ENCODE data around the gene C16orf96. TPM values are rescaled to one million over a fixed set of nuclear protein-coding genes. Genes with fewer than 3 reads are reported as not detected.

Gene C16orf96
- total RNA-seq, 2 experiments from 2014 or later = 0.14 TPM; not detected in 1

GRCh38 chr16:4578961-4579530, 22.9 kb downstream of the C16orf96 start:
- Mint-ChIP-seq H3K36me3 (no peaks in the 10 kb centered on the region), H3K4me1 (peaks cover 10% of the 10 kb centered on the region), H3K27me3 (no peaks in the 10 kb centered on the region), H3K4me3 (no peak overlapping the region), H3K27ac (no peak overlapping the region), H3K9me3 (ENCODE audit: low read depth) (no peaks in the 10 kb centered on the region)
- ATAC-seq = no peak
- DNase-seq = no peak
- CTCF ChIA-PET = interaction anchor here (0.8 kb wide), 1 partner anchor 12 kb away, joined by 3 read pairs; no protein-coding TSS in a partner anchor

DNA sequence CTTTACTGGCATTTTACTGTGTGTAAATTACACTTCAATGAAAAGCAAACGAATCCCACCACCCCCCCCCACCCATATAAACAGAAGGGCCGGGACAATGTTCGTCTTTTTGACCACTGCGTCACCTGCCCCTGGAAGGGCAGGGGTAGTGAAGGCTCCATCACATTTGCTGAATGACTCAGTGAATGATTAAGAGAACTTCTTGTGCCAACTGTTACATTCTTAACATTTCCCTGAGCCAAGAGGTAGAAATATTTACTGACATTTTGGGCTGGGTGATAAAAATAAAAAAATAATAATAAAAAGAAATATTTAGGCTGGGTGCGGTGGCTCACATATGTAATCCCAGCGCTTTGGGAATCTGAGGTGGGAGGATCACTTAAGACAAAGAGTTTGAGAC, 24.1 kb downstream of the C16orf96 start:
- ATAC-seq (no peak), DNase-seq (no peak)
- Mint-ChIP-seq H3K27ac (no peak overlapping the region), H3K4me1 (no peaks in the 10 kb centered on the region), H3K27me3 (no peaks in the 10 kb centered on the region), H3K36me3 (no peaks in the 10 kb centered on the region), H3K4me3 (no peak overlapping the region), H3K9me3 (ENCODE audit: low read depth) (no peaks in the 10 kb centered on the region)
- CTCF ChIA-PET = no interaction called here

- Mint-ChIP-seq H3K27ac (no peak overlapping the region), H3K4me1 (peaks cover 3% of the 10 kb centered on the region), H3K27me3 (peaks cover 13% of the 10 kb centered on the region), H3K4me3 (no peak overlapping the region), H3K36me3 (peaks cover 2% of the 10 kb centered on the region), H3K9me3 (ENCODE audit: low read depth) (peaks cover 3% of the 10 kb centered on the region)
- DNase-seq (no peak), ATAC-seq (no peak)
- CTCF ChIA-PET = interaction anchor here (1.4 to 2.3 kb wide), 2 partner anchors 12 to 14 kb away, joined by 4 to 7 read pairs; no protein-coding TSS in a partner anchor
These were observed 27.8 kb downstream of the C16orf96 start for GRCh38 chr16:4583906-4584305.

GRCh38 chr16:4586291-4586690, 30.2 kb downstream of the C16orf96 start:
- DNase-seq (no peak), ATAC-seq (no peak)
- H3K4me1 Mint-ChIP-seq = peaks cover 3% of the 10 kb centered on the region
- H3K9me3 Mint-ChIP-seq (ENCODE audit: low read depth) = peaks cover 3% of the 10 kb centered on the region
- peaks cover 13% of the 10 kb centered on the region for H3K27me3 Mint-ChIP-seq
- H3K36me3 Mint-ChIP-seq = peaks cover 2% of the 10 kb centered on the region
- no peak overlapping the region for H3K27ac Mint-ChIP-seq
- CTCF ChIA-PET = interaction anchor here (0.7 to 2.5 kb wide), 19 partner anchors 9 to 177 kb away, joined by 3 to 31 read pairs (median 4); partner anchors contain the start of gene NMRAL1
- H3K4me3 Mint-ChIP-seq = no peak overlapping the region

DNA sequence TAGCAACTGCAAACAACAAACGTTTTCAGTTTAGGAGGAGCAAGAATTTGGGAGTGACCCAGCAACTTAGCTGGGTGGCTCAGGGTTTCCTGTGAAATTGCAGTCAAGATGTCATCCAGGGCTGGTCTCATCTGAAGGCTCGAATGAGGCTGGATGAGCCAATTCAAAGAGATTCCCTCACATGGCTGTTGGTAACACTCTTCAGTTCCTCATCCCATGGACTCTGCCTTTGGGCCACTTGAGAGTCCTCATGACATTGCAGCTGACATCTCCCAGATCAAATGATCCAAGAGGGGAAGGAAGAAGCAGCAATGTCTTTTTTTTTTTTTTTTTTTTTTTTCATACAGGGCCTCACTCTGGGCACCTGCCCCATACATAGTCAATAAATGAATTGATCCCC, 32.2 kb downstream of the C16orf96 start:
- CTCF ChIA-PET = interaction anchor here (1.3 kb wide), 1 partner anchor 83 kb away, joined by 3 read pairs; no protein-coding TSS in a partner anchor

DNA sequence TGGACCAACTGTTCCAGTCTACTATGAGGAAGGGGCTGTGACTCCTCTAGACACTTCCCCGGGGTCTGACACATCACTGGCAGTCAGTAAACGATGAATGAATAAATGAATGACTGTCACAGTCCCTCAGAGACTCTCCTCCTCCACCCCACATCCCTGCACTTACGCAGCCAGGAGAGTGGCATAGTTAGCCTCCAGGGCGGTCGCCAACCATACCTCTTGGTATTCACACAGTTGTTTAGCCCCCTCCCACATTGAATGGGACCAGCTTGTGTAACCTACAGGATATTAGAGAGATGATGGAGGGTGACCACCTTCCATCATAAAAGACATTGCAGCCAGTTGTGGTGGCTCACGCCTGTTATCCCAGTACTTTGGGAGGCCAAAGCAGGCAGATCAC, 32.8 kb downstream of the C16orf96 start:
- CTCF ChIA-PET = no interaction called here
- Mint-ChIP-seq H3K9me3 (ENCODE audit: low read depth) (peaks cover 3% of the 10 kb centered on the region), H3K36me3 (peaks cover 2% of the 10 kb centered on the region), H3K4me3 (no peak overlapping the region), H3K4me1 (peaks cover 3% of the 10 kb centered on the region), H3K27me3 (peaks cover 13% of the 10 kb centered on the region), H3K27ac (no peak overlapping the region)
- no peak for DNase-seq
- no peak for ATAC-seq

More for the DNA sequence above, 32.2 kb downstream of the C16orf96 start:
- peaks cover 3% of the 10 kb centered on the region for H3K9me3 Mint-ChIP-seq (ENCODE audit: low read depth)
- H3K27ac Mint-ChIP-seq = no peak overlapping the region
- DNase-seq (no peak), ATAC-seq (no peak)
- H3K4me3 Mint-ChIP-seq = no peak overlapping the region
- H3K36me3 Mint-ChIP-seq = peaks cover 2% of the 10 kb centered on the region
- peaks cover 3% of the 10 kb centered on the region for H3K4me1 Mint-ChIP-seq
- peaks cover 13% of the 10 kb centered on the region for H3K27me3 Mint-ChIP-seq

DNA sequence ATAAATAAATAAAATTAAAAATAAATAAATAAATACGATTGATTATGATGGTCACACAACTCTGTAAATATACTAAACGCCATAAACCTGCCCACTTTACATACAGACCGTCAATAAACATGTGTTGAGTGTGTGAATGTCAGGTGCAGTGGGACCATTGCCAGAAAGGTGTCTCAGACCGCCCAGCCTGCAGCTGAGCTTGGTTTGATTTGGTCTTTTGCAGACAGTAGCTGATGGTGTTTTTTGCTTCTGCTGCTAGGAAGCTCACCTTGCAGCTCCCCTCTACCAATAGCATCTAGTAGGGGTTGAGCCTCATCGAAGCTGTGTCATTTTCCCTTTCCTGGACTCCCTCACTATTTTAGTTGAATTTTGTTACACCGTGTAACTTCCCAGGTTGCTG, 35.1 kb downstream of the C16orf96 start:
- Mint-ChIP-seq H3K9me3 (ENCODE audit: low read depth) (peaks cover 3% of the 10 kb centered on the region), H3K27me3 (peaks cover 7% of the 10 kb centered on the region), H3K4me1 (no peaks in the 10 kb centered on the region), H3K27ac (no peak overlapping the region), H3K4me3 (no peak overlapping the region), H3K36me3 (peaks cover 2% of the 10 kb centered on the region)
- no peak for DNase-seq
- no peak for ATAC-seq
- CTCF ChIA-PET = interaction anchor here (0.9 kb wide), 1 partner anchor 10 kb away, joined by 3 read pairs; no protein-coding TSS in a partner anchor

DNA sequence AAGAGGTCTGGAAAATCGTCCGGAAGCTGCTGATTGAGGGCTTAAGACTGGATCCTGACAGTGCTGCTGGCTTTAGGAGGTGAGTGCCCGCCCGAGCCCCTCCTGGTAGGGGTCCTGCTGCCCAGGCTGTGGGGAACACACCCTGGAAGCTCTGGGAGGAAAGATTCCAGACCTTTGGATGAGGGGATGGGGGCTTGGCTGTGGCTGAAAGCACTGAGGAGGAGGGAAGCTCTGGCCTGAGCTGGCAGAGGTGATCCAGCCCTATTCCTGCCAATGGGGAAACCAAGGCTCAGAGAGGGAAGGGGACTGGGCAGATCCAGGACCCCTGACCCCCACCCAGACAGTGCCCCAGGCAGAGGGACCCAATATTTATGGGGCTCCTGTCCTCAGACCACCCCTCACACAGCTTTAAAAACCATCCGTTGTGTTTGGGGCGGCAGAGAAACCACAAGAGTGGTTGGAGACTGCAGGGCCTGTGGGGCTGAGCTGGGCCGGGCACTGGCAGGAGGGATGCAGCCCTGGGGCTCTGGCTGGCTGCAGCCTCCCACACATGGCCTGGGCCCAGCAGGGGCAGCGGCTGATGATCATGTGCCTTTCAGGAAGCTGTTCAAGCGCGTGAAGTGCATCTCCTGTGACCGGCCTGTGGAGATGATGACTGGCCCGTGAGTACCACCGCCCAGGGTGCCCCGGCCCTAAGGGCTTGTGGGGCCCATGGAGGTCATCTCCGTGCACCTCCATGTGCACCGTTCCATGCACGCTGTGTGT, 35.7 kb downstream of the C16orf96 start:
- CTCF ChIA-PET = interaction anchor here (0.9 kb wide), 1 partner anchor 11 kb away, joined by 3 read pairs; no protein-coding TSS in a partner anchor
- no peak for DNase-seq
- Mint-ChIP-seq H3K4me1 (no peaks in the 10 kb centered on the region), H3K9me3 (ENCODE audit: low read depth) (peaks cover 3% of the 10 kb centered on the region), H3K27me3 (peaks cover 3% of the 10 kb centered on the region), H3K36me3 (peaks cover 2% of the 10 kb centered on the region), H3K27ac (no peak overlapping the region), H3K4me3 (no peak overlapping the region)
- ATAC-seq = no peak

GRCh38 chr16:4593086-4593485, 36.9 kb downstream of the C16orf96 start:
- ATAC-seq (no peak), DNase-seq (no peak)
- Mint-ChIP-seq H3K36me3 (peaks cover 1% of the 10 kb centered on the region), H3K4me3 (no peak overlapping the region), H3K27ac (no peak overlapping the region), H3K9me3 (ENCODE audit: low read depth) (peaks cover 2% of the 10 kb centered on the region), H3K4me1 (no peaks in the 10 kb centered on the region), H3K27me3 (peaks cover 3% of the 10 kb centered on the region)
- CTCF ChIA-PET = no interaction called here

DNA sequence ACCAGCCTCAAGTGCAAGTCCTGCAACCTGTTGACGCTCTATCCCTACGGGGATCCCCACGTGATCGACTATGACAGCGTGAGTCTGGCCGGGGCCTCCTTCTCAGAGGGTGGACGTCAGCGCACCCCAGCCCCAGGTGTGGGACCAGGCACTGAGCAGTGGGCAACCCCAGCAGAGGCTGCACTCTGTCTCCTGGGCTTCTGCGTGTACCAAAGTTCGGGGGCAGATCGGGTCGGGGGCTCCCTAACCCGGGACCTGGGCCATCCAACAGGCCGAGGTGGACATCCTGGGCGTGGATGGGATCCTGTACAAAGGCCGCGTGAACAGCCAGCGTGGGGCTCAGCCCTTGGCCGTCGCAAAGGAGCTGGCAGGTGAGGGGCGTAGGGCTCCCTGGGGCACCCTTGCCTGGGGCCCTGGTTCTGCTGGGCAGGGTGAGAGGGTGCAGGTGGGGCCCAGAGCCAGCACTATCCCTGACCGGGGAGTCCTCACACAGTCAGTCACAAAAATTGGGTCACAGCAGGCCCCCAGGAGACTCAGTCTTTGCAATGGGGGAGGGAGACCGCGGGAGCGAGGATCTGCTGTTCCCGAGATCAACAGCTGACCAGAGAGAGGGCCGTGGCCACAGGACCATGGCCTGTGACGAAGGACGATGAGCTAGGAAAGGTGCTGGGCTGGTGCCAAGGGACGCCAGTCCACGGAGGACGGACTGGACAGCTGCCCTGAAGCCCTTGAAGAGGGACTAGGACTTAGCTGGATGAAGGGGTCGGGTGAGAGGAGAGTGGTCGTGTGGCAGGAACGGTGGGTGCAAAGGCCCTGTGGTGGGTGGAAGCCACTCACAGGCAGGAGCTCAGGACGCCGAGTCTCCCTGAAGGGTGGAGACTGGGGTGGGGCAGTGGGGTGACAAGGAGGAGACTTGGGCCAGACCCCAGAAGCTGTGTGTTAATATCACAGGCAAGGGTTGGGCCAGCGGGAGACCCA, 38.6 kb downstream of the C16orf96 start:
- no peaks in the 10 kb centered on the region for H3K36me3 Mint-ChIP-seq
- DNase-seq = no peak
- no peak overlapping the region for H3K27ac Mint-ChIP-seq
- H3K27me3 Mint-ChIP-seq = no peaks in the 10 kb centered on the region
- no peaks in the 10 kb centered on the region for H3K9me3 Mint-ChIP-seq (ENCODE audit: low read depth)
- CTCF ChIA-PET = interaction anchor here (0.6 to 1.9 kb wide), 2 partner anchors 10 to 28 kb away, joined by 3 to 7 read pairs; no protein-coding TSS in a partner anchor
- no peak overlapping the region for H3K4me3 Mint-ChIP-seq
- no peaks in the 10 kb centered on the region for H3K4me1 Mint-ChIP-seq
- no peak for ATAC-seq

GRCh38 chr16:4597174-4597573, 41.0 kb downstream of the C16orf96 start:
- CTCF ChIA-PET = interaction anchor here (1.0 to 1.2 kb wide), 2 partner anchors 12 to 53 kb away, joined by 3 read pairs; no protein-coding TSS in a partner anchor
- no peak for DNase-seq
- H3K4me1 Mint-ChIP-seq = no peaks in the 10 kb centered on the region
- H3K9me3 Mint-ChIP-seq (ENCODE audit: low read depth) = no peaks in the 10 kb centered on the region
- no peak overlapping the region for H3K4me3 Mint-ChIP-seq
- no peak for ATAC-seq
- H3K27ac Mint-ChIP-seq = no peak overlapping the region
- H3K36me3 Mint-ChIP-seq = no peaks in the 10 kb centered on the region
- peaks cover 3% of the 10 kb centered on the region for H3K27me3 Mint-ChIP-seq

GRCh38 chr16:4599037-4599436, 42.9 kb downstream of the C16orf96 start:
- Mint-ChIP-seq H3K4me3 (no peak overlapping the region), H3K27me3 (peaks cover 3% of the 10 kb centered on the region), H3K9me3 (ENCODE audit: low read depth) (no peaks in the 10 kb centered on the region), H3K36me3 (no peaks in the 10 kb centered on the region), H3K27ac (no peak overlapping the region), H3K4me1 (no peaks in the 10 kb centered on the region)
- DNase-seq (no peak), ATAC-seq (no peak)
- CTCF ChIA-PET = interaction anchor here (0.9 to 1.0 kb wide), 2 partner anchors 13 to 48 kb away, joined by 3 read pairs; no protein-coding TSS in a partner anchor

DNA sequence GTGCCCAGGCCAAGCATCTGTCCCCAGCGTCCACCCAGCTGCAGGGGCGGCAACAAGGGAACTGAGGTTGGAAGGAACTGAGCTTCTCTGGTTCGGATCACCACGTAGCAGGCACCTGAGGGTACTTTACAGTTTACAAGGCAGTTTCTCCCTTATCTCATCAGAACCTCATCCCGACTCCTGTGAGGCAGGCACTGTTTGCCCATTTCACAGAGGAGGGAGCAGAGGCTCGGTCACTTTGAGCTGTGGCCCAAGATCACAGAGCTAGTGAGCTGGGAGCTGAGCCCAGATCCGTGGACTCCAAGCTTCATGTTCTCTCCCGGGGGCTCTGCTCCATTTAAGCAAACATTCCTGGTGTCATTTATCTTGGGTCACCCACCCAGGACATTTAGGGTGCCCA, 43.4 kb downstream of the C16orf96 start:
- DNase-seq (no peak), ATAC-seq (no peak)
- CTCF ChIA-PET = interaction anchor here (0.9 to 1.0 kb wide), 2 partner anchors 14 to 49 kb away, joined by 3 read pairs; no protein-coding TSS in a partner anchor
- no peak overlapping the region for H3K27ac Mint-ChIP-seq
- no peaks in the 10 kb centered on the region for H3K4me1 Mint-ChIP-seq
- H3K27me3 Mint-ChIP-seq = peaks cover 3% of the 10 kb centered on the region
- H3K36me3 Mint-ChIP-seq = no peaks in the 10 kb centered on the region
- no peak overlapping the region for H3K4me3 Mint-ChIP-seq
- H3K9me3 Mint-ChIP-seq (ENCODE audit: low read depth) = no peaks in the 10 kb centered on the region

All from activated CD8-positive, alpha-beta memory T cell treated with anti-CD3 and anti-CD28 coated beads, Interleukin-2, amount 10 ng/mL, durations not matched to agents 7 days and 5 days (primary cell).